Measurements from ENCODE around the gene CALN1.

Gene CALN1

DNA sequence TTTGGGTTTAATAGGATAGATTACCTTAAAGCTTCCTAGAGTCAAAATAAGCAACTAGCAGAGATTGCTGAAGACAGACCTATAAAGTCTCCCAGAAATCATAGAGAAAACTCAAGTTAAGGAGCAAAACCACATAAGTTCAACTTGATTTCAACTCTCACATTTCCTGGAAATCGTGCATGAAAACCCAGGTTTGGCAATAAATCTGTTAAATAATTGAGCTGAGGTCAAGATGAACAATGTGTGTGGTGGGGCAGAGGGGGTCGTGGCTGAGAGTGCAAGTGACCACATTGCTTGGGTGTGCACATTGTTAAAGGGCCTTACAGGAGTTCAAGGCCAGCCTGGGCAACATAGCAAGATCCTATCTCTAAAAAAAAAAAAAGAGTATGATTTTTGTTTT, 643.7 kb downstream of the CALN1 start:
- Histone ChIP-seq H3K79me2 (no peaks in the 10 kb centered on the region), H3K4me1 (no peaks in the 10 kb centered on the region), H3K27ac (no peak overlapping the region), H3K4me2 (ENCODE audit: low read length) (no peak overlapping the region), H3K9me3 (ENCODE audit: control insufficient read depth, low read length) (no peaks in the 10 kb centered on the region), H3K9ac (no peak overlapping the region), H3K27me3 (ENCODE audit: control insufficient read depth, insufficient read depth, low read length) (no peaks in the 10 kb centered on the region), H3K36me3 (ENCODE audit: control insufficient read depth, insufficient read depth, low read length) (no peaks in the 10 kb centered on the region), H3K4me3 (ENCODE audit: low read depth, low read length) (no peak overlapping the region), H2AFZ (no peak overlapping the region)
- TF ChIP-seq, protein P1, sequence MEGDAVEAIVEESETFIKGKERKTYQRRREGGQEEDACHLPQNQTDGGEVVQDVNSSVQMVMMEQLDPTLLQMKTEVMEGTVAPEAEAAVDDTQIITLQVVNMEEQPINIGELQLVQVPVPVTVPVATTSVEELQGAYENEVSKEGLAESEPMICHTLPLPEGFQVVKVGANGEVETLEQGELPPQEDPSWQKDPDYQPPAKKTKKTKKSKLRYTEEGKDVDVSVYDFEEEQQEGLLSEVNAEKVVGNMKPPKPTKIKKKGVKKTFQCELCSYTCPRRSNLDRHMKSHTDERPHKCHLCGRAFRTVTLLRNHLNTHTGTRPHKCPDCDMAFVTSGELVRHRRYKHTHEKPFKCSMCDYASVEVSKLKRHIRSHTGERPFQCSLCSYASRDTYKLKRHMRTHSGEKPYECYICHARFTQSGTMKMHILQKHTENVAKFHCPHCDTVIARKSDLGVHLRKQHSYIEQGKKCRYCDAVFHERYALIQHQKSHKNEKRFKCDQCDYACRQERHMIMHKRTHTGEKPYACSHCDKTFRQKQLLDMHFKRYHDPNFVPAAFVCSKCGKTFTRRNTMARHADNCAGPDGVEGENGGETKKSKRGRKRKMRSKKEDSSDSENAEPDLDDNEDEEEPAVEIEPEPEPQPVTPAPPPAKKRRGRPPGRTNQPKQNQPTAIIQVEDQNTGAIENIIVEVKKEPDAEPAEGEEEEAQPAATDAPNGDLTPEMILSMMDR (IDR thresholded peaks at IDR 0.05) = no peak

DNA sequence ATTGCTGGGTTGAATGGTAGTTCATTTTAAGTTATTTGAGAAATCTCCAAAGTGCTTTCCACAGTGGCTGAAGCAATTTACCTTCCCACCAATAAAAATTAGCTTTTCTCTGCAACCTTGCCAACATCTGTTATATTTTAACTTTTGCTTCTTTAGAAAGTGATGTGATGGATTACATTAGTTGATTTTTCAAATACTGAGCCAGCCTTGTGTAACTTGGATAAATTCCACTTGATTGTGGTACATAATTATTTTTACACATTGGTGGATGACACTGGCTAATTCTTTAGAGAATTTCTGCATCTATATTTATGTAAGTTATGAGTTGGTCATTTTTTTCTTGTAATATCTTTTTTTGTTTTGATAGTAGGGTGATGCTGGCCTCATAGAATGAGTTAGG, 646.1 kb downstream of the CALN1 start:
- H3K79me2 ChIP-seq = no peaks in the 10 kb centered on the region
- H3K9me3 ChIP-seq (ENCODE audit: control insufficient read depth, low read length) = no peaks in the 10 kb centered on the region
- no peak overlapping the region for H3K27ac ChIP-seq
- TF ChIP-seq, protein P1 (IDR thresholded peaks at IDR 0.05) = no peak
- H2AFZ ChIP-seq = no peak overlapping the region
- no peak overlapping the region for H3K9ac ChIP-seq
- H3K36me3 ChIP-seq (ENCODE audit: control insufficient read depth, insufficient read depth, low read length) = no peaks in the 10 kb centered on the region
- H3K4me3 ChIP-seq (ENCODE audit: low read depth, low read length) = no peak overlapping the region
- H3K4me2 ChIP-seq (ENCODE audit: low read length) = no peak overlapping the region
- no peaks in the 10 kb centered on the region for H3K27me3 ChIP-seq (ENCODE audit: control insufficient read depth, insufficient read depth, low read length)
- no peaks in the 10 kb centered on the region for H3K4me1 ChIP-seq

DNA sequence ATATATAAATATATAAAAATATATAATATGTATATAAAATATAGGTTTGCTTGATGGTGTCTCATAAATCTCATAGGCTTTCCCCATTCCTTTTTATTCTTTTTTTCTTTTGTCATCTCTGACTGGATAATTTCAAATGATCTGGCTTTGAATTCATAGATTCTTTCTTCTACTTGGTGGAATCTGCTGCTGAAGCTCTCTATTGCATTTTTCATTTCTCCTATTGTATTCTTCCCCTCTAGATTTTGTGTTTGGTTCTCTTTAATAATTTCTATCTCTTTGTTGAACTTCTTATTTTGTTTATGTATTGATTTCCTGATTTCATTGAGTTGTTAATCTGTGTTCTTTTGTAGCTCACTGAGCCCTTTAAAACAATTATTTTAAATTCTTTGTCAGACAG, 650.8 kb downstream of the CALN1 start:
- Histone ChIP-seq H3K36me3 (ENCODE audit: control insufficient read depth, insufficient read depth, low read length) (no peaks in the 10 kb centered on the region), H3K4me1 (no peaks in the 10 kb centered on the region), H3K27me3 (ENCODE audit: control insufficient read depth, insufficient read depth, low read length) (no peaks in the 10 kb centered on the region), H3K27ac (no peak overlapping the region), H3K9me3 (ENCODE audit: control insufficient read depth, low read length) (no peaks in the 10 kb centered on the region), H2AFZ (no peak overlapping the region), H3K4me2 (ENCODE audit: low read length) (no peak overlapping the region), H3K9ac (no peak overlapping the region), H3K4me3 (ENCODE audit: low read depth, low read length) (no peak overlapping the region), H3K79me2 (no peaks in the 10 kb centered on the region)
- TF ChIP-seq, protein P1 (IDR thresholded peaks at IDR 0.05) = no peak

DNA sequence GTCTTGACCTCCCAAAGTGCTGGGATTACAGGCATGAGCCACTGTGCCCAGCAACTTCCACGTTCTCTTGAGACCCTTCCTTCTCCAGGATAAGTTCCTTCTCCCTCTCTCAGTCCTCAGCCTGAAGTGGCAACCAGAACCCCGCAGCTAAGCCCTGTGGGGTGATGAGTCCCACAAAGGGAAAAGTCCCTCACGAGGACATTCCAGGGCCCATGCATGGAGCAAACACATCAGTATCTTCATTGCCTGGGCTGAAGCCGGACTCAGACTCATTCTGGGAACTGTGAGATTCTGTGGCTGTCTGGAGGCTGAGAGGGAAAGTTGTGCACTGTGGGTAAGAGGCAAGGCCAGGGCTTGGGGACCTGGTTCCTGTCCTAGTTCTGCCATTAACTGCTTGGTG, 657.3 kb downstream of the CALN1 start:
- no peak overlapping the region for H3K9ac ChIP-seq
- H3K4me3 ChIP-seq (ENCODE audit: low read depth, low read length) = no peak overlapping the region
- no peak overlapping the region for H2AFZ ChIP-seq
- no peaks in the 10 kb centered on the region for H3K27me3 ChIP-seq (ENCODE audit: control insufficient read depth, insufficient read depth, low read length)
- no peaks in the 10 kb centered on the region for H3K4me1 ChIP-seq
- TF ChIP-seq, protein P1 (IDR thresholded peaks at IDR 0.05) = no peak
- no peaks in the 10 kb centered on the region for H3K79me2 ChIP-seq
- no peak overlapping the region for H3K4me2 ChIP-seq (ENCODE audit: low read length)
- no peaks in the 10 kb centered on the region for H3K36me3 ChIP-seq (ENCODE audit: control insufficient read depth, insufficient read depth, low read length)
- H3K9me3 ChIP-seq (ENCODE audit: control insufficient read depth, low read length) = no peaks in the 10 kb centered on the region
- no peak overlapping the region for H3K27ac ChIP-seq

DNA sequence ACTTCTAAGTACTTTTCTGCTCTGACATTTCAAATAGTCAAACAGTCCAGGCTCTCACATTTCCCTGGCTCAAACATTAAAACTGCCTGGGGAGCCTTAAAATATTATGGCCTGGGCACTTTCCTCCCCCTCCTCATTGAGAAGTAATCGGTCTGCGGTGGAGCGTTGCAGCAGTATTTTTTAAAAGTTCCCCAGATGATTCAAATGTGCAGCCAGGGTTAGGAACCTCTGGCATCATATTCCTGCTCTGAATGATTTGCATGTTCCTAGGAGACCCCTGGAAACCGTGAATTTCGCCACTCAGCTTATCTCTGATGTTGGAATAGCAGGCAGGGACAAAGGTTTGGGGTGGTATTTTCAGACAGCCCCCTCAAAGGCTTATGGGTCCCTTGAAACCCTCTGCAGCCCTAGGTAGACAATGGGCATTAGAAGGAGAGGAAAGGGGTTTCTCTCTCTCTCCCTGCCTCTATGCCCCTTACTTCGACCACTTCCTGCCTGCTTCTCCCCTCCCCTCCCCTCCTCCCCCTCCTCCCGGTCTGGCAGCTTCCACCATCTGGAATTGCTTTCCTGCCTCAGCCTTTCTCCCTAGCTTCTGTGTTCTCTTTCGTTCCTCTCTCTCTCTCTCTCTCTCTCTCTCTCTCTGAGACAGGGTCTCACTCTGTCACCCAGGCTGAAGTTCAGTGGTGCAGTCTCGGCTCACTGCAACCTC, 658.0 kb downstream of the CALN1 start:
- TF ChIP-seq, protein P1 (IDR thresholded peaks at IDR 0.05) = no peak
- Histone ChIP-seq H3K36me3 (ENCODE audit: control insufficient read depth, insufficient read depth, low read length) (no peaks in the 10 kb centered on the region), H3K4me2 (ENCODE audit: low read length) (no peak overlapping the region), H3K9me3 (ENCODE audit: control insufficient read depth, low read length) (no peaks in the 10 kb centered on the region), H3K27ac (no peak overlapping the region), H3K9ac (no peak overlapping the region), H3K79me2 (no peaks in the 10 kb centered on the region), H2AFZ (no peak overlapping the region), H3K4me3 (ENCODE audit: low read depth, low read length) (no peak overlapping the region), H3K4me1 (no peaks in the 10 kb centered on the region), H3K27me3 (ENCODE audit: control insufficient read depth, insufficient read depth, low read length) (no peaks in the 10 kb centered on the region)

Measured in parathyroid adenoma (tissue), 2 donors.